K562 (cell line): Measurements from ENCODE around the gene METTL21C. TPM values are rescaled to one million over a fixed set of nuclear protein-coding genes. Genes with fewer than 3 reads are reported as not detected.

Experiments
- KDM2B ChIP-seq: fragments of 250-450 bp; sonication (Bioruptor Pico); IDR thresholded peaks from 2 replicates; pipeline ENCODE4 v1.8.0; 2021; ENCODE audit warnings: mild to moderate bottlenecking, moderate library complexity
- PPARD ChIP-seq: fragments of 250-450 bp; sonication (Bioruptor Pico); IDR thresholded peaks from 2 replicates; pipeline ENCODE4 v1.8.0; 2022; ENCODE audit warnings: inconsistent platforms, mild to moderate bottlenecking, moderate library complexity
- polyA plus RNA-seq, 8 experiments: library from polyadenylated mRNA; depleted of rRNA in 4 of 8; stranded (reverse) in 5 of 8; unstranded in 3 of 8; fragments of >200 nt; fragmentation: Nextera tagmentation in 2 of 8; fragmentation: Illumina TruSeq in 1 of 8; extraction: Ambion mirVana in 2 of 8; extraction: Trizol in 1 of 8; gene quantifications; 2 replicates each; pipeline versions ENCODE4 v1.2.1 to v1.2.3, GENCODE V29; 2011 to 2014; ENCODE audit warnings: inconsistent platforms in 1 of 8, missing spikeins in 1 of 8
- total RNA-seq, 7 experiments: library from RNA; depleted of rRNA in 6 of 7; stranded (reverse); fragments of >200 nt in 6 of 7; fragmentation: Illumina TruSeq in 2 of 7; extraction: Trizol in 2 of 7; gene quantifications; 2 replicates each; pipeline versions ENCODE4 v1.2.1 to v1.2.3, GENCODE V29; 2011 to 2021; ENCODE audit warnings: low replicate concordance in 1 of 7
- TF ChIP-seq, protein P1 (sequence below): fragments of 200-600 bp; sonication (generic); IDR thresholded peaks from one replicate; pipeline ENCODE4 v1.6.1; 2012; ENCODE audit warnings: mild to moderate bottlenecking, low read depth, low read length, inconsistent platforms

Gene METTL21C
- total and polyA plus RNA-seq, 9 of the 15 experiments (the other 6 are each of a cell fraction or from before 2014, with no cell fraction given), result not detected

DNA sequence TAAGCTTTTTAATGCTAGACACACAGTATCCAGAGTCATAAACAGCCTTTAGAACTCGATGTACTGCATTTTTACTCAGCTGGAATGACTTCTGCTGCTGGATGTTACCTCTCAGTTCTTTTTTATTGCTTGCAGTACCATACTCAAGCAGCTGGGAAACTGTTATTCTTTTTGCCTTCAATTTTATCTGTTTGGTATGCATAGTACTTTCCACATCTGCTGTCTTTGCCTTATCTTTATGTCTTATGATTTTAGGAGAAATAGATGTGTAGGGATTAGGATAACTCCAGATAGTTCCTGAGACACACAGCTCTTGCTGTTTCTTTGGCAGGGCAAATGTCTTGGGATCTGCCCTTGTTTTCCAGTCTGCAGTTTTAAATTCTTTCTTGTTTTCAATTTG lies 47.3 kb upstream of the METTL21C start (continued):
- TF ChIP-seq, protein P1, sequence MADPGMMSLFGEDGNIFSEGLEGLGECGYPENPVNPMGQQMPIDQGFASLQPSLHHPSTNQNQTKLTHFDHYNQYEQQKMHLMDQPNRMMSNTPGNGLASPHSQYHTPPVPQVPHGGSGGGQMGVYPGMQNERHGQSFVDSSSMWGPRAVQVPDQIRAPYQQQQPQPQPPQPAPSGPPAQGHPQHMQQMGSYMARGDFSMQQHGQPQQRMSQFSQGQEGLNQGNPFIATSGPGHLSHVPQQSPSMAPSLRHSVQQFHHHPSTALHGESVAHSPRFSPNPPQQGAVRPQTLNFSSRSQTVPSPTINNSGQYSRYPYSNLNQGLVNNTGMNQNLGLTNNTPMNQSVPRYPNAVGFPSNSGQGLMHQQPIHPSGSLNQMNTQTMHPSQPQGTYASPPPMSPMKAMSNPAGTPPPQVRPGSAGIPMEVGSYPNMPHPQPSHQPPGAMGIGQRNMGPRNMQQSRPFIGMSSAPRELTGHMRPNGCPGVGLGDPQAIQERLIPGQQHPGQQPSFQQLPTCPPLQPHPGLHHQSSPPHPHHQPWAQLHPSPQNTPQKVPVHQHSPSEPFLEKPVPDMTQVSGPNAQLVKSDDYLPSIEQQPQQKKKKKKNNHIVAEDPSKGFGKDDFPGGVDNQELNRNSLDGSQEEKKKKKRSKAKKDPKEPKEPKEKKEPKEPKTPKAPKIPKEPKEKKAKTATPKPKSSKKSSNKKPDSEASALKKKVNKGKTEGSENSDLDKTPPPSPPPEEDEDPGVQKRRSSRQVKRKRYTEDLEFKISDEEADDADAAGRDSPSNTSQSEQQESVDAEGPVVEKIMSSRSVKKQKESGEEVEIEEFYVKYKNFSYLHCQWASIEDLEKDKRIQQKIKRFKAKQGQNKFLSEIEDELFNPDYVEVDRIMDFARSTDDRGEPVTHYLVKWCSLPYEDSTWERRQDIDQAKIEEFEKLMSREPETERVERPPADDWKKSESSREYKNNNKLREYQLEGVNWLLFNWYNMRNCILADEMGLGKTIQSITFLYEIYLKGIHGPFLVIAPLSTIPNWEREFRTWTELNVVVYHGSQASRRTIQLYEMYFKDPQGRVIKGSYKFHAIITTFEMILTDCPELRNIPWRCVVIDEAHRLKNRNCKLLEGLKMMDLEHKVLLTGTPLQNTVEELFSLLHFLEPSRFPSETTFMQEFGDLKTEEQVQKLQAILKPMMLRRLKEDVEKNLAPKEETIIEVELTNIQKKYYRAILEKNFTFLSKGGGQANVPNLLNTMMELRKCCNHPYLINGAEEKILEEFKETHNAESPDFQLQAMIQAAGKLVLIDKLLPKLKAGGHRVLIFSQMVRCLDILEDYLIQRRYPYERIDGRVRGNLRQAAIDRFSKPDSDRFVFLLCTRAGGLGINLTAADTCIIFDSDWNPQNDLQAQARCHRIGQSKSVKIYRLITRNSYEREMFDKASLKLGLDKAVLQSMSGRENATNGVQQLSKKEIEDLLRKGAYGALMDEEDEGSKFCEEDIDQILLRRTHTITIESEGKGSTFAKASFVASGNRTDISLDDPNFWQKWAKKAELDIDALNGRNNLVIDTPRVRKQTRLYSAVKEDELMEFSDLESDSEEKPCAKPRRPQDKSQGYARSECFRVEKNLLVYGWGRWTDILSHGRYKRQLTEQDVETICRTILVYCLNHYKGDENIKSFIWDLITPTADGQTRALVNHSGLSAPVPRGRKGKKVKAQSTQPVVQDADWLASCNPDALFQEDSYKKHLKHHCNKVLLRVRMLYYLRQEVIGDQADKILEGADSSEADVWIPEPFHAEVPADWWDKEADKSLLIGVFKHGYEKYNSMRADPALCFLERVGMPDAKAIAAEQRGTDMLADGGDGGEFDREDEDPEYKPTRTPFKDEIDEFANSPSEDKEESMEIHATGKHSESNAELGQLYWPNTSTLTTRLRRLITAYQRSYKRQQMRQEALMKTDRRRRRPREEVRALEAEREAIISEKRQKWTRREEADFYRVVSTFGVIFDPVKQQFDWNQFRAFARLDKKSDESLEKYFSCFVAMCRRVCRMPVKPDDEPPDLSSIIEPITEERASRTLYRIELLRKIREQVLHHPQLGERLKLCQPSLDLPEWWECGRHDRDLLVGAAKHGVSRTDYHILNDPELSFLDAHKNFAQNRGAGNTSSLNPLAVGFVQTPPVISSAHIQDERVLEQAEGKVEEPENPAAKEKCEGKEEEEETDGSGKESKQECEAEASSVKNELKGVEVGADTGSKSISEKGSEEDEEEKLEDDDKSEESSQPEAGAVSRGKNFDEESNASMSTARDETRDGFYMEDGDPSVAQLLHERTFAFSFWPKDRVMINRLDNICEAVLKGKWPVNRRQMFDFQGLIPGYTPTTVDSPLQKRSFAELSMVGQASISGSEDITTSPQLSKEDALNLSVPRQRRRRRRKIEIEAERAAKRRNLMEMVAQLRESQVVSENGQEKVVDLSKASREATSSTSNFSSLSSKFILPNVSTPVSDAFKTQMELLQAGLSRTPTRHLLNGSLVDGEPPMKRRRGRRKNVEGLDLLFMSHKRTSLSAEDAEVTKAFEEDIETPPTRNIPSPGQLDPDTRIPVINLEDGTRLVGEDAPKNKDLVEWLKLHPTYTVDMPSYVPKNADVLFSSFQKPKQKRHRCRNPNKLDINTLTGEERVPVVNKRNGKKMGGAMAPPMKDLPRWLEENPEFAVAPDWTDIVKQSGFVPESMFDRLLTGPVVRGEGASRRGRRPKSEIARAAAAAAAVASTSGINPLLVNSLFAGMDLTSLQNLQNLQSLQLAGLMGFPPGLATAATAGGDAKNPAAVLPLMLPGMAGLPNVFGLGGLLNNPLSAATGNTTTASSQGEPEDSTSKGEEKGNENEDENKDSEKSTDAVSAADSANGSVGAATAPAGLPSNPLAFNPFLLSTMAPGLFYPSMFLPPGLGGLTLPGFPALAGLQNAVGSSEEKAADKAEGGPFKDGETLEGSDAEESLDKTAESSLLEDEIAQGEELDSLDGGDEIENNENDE, result no peak
- TF ChIP-seq PPARD (CRISPR knock-in tag), result no peak
- TF ChIP-seq KDM2B (CRISPR knock-in tag), result no peak
